ENCODE measurements around the gene LRTM2.

Gene LRTM2

GRCh38 chr12:1798641-1799020 lies 21.7 kb upstream of the LRTM2 start:
- peak; percentile 22 for DNase-seq

- DNase-seq: peak; percentile 19
Observed at GRCh38 chr12:1799051-1799881, 21.1 kb upstream of the LRTM2 start.

GRCh38 chr12:1799882-1800400 lies 20.4 kb upstream of the LRTM2 start:
- no peak for DNase-seq

- peak; percentile 22 for DNase-seq
Observed at GRCh38 chr12:1800401-1801302, 19.7 kb upstream of the LRTM2 start.

- DNase-seq: peak; percentile 16
Observed at GRCh38 chr12:1801303-1801975, 18.9 kb upstream of the LRTM2 start.

- DNase-seq: no peak
Observed at GRCh38 chr12:1803736-1804135, 16.6 kb upstream of the LRTM2 start.

GRCh38 chr12:1804545-1805332 lies 15.6 kb upstream of the LRTM2 start:
- DNase-seq: peak; percentile 90

GRCh38 chr12:1805441-1806081 lies 14.8 kb upstream of the LRTM2 start:
- DNase-seq: no peak

GRCh38 chr12:1806301-1807086 lies 13.9 kb upstream of the LRTM2 start:
- DNase-seq: no peak

GRCh38 chr12:1807087-1807860 lies 13.1 kb upstream of the LRTM2 start:
- DNase-seq: no peak

GRCh38 chr12:1808036-1808797 lies 12.1 kb upstream of the LRTM2 start:
- DNase-seq: no peak

GRCh38 chr12:1808798-1809480 lies 11.4 kb upstream of the LRTM2 start:
- DNase-seq: no peak

- no peak for DNase-seq
Observed at GRCh38 chr12:1809591-1810190, 10.7 kb upstream of the LRTM2 start.

GRCh38 chr12:1810201-1810930 lies 10.0 kb upstream of the LRTM2 start:
- no peak for DNase-seq

GRCh38 chr12:1810931-1811280 lies 9.5 kb upstream of the LRTM2 start:
- no peak for DNase-seq

- peak; percentile 67 for DNase-seq
Observed at GRCh38 chr12:1811281-1811947, 9.0 kb upstream of the LRTM2 start.

- no peak for DNase-seq
Observed at GRCh38 chr12:1811948-1812291, 8.4 kb upstream of the LRTM2 start.

Data from stimulated activated CD8-positive, alpha-beta memory T cell treated with anti-CD3 and anti-CD28 coated beads, Interleukin-4, amount 100 ng/mL, for 48 hours (primary cell).